MM.1S (cell line): ENCODE measurements around the gene GPR61.

ENCODE experiments used
- DNase-seq: peaks from one replicate; pipeline ENCODE4 v3.0.0-alpha.2; 2015
- H2AFZ ChIP-seq: fragments of 300-600 bp; sonication (generic); 2 replicates; pipeline ENCODE4 v1.6.0; 2016; ENCODE audit warnings: antibody characterized with exemption, low read length
- H3F3A ChIP-seq: fragments of 300-600 bp; sonication (generic); 2 replicates; pipeline ENCODE4 v1.6.1; 2016; ENCODE audit warnings: mild to moderate bottlenecking, antibody characterized with exemption, low read length, moderate library complexity, mixed read lengths; ENCODE audit not compliant: insufficient read depth
- H3K27ac ChIP-seq: fragments of 300-600 bp; sonication (generic); 2 replicates; pipeline ENCODE4 v1.5.1; 2016; ENCODE audit warnings: mild to moderate bottlenecking, low read length
- H3K27me3 ChIP-seq: fragments of 300-600 bp; sonication (generic); replicated peaks from 2 replicates; pipeline ENCODE4 v1.6.0; 2016; ENCODE audit warnings: low read length; ENCODE audit not compliant: insufficient read depth
- H3K36me3 ChIP-seq: fragments of 300-600 bp; sonication (generic); replicated peaks from 2 replicates; pipeline ENCODE4 v1.6.1; 2016; ENCODE audit warnings: mild to moderate bottlenecking, low read length, mixed read lengths; ENCODE audit not compliant: insufficient read depth
- H3K4me1 ChIP-seq: fragments of 300-600 bp; sonication (generic); 2 replicates; pipeline ENCODE4 v1.6.1; 2016; ENCODE audit warnings: low read length, mixed read lengths
- H3K4me2 ChIP-seq: fragments of 300-600 bp; sonication (generic); 2 replicates; pipeline ENCODE4 v1.6.0; 2016; ENCODE audit warnings: low read depth, low read length
- H3K4me3 ChIP-seq: fragments of 300-600 bp; sonication (generic); 2 replicates; pipeline ENCODE4 v1.5.1; 2016; ENCODE audit warnings: low read length, mixed read lengths
- H3K79me2 ChIP-seq: fragments of 300-600 bp; sonication (generic); 2 replicates; pipeline ENCODE4 v1.6.1; 2016; ENCODE audit warnings: mixed run types, low read length, mixed read lengths
- H3K9ac ChIP-seq: fragments of 300-600 bp; sonication (generic); 2 replicates; pipeline ENCODE4 v1.6.1; 2016; ENCODE audit warnings: low read length, mixed read lengths
- H3K9me2 ChIP-seq: fragments of 300-600 bp; sonication (generic); replicated peaks from 2 replicates; pipeline ENCODE4 v1.6.1; 2016; ENCODE audit warnings: mild to moderate bottlenecking, low read length, mixed read lengths; ENCODE audit not compliant: insufficient read depth
- H3K9me3 ChIP-seq: fragments of 300-600 bp; sonication (generic); replicated peaks from 2 replicates; pipeline ENCODE4 v1.6.1; 2016; ENCODE audit warnings: mild to moderate bottlenecking, low read length, mixed read lengths; ENCODE audit not compliant: insufficient read depth
- H4K20me1 ChIP-seq: fragments of 300-600 bp; sonication (generic); 2 replicates; pipeline ENCODE4 v1.6.1; 2016; ENCODE audit warnings: mild to moderate bottlenecking, low read length, moderate library complexity, mixed read lengths; ENCODE audit not compliant: insufficient read depth
- EZH2 ChIP-seq: fragments of 300-600 bp; sonication (generic); optimal IDR thresholded peaks from 2 replicates; pipeline ENCODE3; 2017; ENCODE audit warnings: low read depth, mild to moderate bottlenecking, antibody characterized with exemption, low read length, mixed read lengths
- EZH2phosphoT487 ChIP-seq: fragments of 300-600 bp; sonication (generic); IDR thresholded peaks from 2 replicates; pipeline ENCODE4 v1.6.1; 2018; ENCODE audit warnings: antibody characterized with exemption, low read length
- TF ChIP-seq, protein P1 (sequence below): fragments of 300-600 bp; sonication (generic); IDR thresholded peaks from 2 replicates; pipeline ENCODE4 v1.5.1; 2016; ENCODE audit warnings: antibody characterized with exemption, low read length, mixed read lengths

GPR61 gene

DNA sequence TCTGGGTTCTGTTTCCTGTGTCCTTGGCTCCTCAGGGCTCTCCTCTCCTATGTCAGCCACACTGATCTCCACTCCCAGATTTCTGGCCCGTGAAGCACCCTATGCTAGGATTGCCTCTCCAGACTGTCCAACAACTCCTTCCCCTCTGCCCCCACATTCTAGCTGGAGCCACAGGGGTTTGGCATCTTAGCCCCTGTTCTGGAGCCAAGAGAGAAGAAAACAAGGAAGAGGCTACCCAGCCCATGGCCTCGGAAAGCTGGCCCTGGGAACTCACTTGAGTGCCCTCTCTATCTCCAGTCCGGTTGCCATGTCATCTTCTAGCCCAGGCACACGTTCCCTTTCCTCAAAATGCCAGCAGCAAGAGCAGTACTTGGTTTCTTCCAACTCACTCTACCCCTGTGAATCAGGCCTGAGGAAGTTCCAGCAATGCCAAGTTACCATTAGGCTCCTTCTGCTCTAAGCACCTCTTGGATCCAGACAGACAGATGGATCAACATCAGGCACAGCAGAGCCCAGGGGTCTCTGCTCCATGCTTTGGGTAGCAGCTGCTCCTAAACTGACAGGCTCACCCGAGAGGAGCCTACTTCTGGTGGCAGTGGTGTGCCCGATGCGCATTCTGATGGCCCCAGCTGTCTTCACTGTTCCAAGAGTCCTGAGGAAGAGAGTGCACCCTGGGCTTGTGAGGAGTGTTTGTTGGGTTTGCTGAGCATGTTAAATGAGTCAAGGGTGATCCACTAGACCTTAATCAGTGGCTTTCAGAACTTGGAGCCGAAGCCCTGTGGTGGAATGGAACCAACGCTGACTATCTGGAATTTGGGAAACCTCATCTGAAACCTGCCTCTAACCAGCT lies 11.6 kb upstream of the GPR61 start:
- H4K20me1 ChIP-seq = no peaks in the 10 kb centered on the region
- DNase-seq = no peak
- H3F3A ChIP-seq = no peaks in the 10 kb centered on the region
- H3K4me2 ChIP-seq = no peak overlapping the region
- TF ChIP-seq EZH2phosphoT487 (no peak), EZH2 (no peak)
- TF ChIP-seq, protein P1, sequence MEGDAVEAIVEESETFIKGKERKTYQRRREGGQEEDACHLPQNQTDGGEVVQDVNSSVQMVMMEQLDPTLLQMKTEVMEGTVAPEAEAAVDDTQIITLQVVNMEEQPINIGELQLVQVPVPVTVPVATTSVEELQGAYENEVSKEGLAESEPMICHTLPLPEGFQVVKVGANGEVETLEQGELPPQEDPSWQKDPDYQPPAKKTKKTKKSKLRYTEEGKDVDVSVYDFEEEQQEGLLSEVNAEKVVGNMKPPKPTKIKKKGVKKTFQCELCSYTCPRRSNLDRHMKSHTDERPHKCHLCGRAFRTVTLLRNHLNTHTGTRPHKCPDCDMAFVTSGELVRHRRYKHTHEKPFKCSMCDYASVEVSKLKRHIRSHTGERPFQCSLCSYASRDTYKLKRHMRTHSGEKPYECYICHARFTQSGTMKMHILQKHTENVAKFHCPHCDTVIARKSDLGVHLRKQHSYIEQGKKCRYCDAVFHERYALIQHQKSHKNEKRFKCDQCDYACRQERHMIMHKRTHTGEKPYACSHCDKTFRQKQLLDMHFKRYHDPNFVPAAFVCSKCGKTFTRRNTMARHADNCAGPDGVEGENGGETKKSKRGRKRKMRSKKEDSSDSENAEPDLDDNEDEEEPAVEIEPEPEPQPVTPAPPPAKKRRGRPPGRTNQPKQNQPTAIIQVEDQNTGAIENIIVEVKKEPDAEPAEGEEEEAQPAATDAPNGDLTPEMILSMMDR = no peak
- H2AFZ ChIP-seq = no peak overlapping the region
- H3K36me3 ChIP-seq = no peaks in the 10 kb centered on the region
- H3K4me3 ChIP-seq = no peak overlapping the region
- H3K4me1 ChIP-seq = no peaks in the 10 kb centered on the region
- H3K9me2 ChIP-seq = no peaks in the 10 kb centered on the region
- no peak overlapping the region for H3K27ac ChIP-seq
- H3K79me2 ChIP-seq = no peaks in the 10 kb centered on the region
- no peak overlapping the region for H3K9ac ChIP-seq
- H3K9me3 ChIP-seq = no peaks in the 10 kb centered on the region
- H3K27me3 ChIP-seq = no peaks in the 10 kb centered on the region

DNA sequence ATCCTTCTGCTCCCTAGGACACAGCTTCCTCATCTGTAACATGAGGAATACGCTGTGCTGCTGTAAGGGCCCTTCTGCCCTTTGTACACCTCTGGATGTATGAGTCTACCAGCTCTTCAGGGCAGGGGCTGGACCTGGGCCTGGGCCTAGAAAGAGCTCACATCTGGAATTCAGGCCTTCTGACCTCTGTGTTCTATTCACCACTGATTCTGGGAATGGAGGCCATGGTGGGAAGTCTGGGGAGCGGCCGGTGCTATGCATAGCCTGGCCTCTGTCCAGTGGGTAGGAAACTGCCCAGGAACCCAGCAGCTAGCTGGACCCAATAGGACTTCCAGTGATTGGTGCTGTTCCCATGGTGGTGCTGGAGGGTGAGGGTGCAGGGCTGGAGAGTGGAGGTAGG lies 11.0 kb upstream of the GPR61 start:
- Histone ChIP-seq H3K4me1 (no peaks in the 10 kb centered on the region), H3F3A (no peaks in the 10 kb centered on the region), H3K36me3 (no peaks in the 10 kb centered on the region), H3K79me2 (no peaks in the 10 kb centered on the region), H3K27ac (no peak overlapping the region), H3K4me3 (no peak overlapping the region), H3K27me3 (no peaks in the 10 kb centered on the region), H3K9me2 (no peaks in the 10 kb centered on the region), H2AFZ (no peak overlapping the region), H3K4me2 (no peak overlapping the region), H3K9me3 (no peaks in the 10 kb centered on the region), H3K9ac (no peak overlapping the region), H4K20me1 (no peaks in the 10 kb centered on the region)
- TF ChIP-seq, protein P1 = no peak
- DNase-seq = no peak

- Histone ChIP-seq H2AFZ (no peak overlapping the region), H3K27me3 (no peaks in the 10 kb centered on the region), H3K4me1 (no peaks in the 10 kb centered on the region), H3K4me3 (no peak overlapping the region), H3K27ac (no peak overlapping the region), H3F3A (no peaks in the 10 kb centered on the region), H3K9me3 (no peaks in the 10 kb centered on the region), H3K9ac (no peak overlapping the region), H3K9me2 (no peaks in the 10 kb centered on the region), H4K20me1 (no peaks in the 10 kb centered on the region), H3K4me2 (no peak overlapping the region), H3K79me2 (no peaks in the 10 kb centered on the region), H3K36me3 (no peaks in the 10 kb centered on the region)
- DNase-seq = no peak
- TF ChIP-seq EZH2 (no peak), EZH2phosphoT487 (no peak)
- TF ChIP-seq, protein P1 = no peak
Measured at GRCh38 chr1:109529881-109530456, 9.7 kb upstream of the GPR61 start.
